Measurements from ENCODE around the gene PGM1.

PGM1 gene

DNA sequence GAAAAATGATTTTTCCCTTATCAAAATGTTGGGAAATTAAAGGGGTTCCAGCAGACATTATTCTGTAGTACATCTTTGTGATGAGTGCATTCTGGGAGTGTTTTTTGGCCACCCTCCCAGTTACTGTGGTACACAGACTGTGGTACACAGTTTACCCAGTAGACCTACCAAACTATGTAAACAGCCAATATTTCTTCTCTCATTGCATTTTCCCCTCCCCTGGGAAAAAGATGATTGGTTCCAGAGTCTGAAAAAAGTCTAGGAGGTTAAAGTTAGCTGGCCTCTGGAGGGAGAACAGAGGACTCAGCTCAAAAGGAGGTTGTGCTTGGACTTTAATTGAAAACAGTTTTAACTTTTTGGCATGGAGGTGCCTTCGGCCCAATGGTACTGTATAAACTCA lies 42.5 kb downstream of the PGM1 start:
- DNase-seq = no peak

DNA sequence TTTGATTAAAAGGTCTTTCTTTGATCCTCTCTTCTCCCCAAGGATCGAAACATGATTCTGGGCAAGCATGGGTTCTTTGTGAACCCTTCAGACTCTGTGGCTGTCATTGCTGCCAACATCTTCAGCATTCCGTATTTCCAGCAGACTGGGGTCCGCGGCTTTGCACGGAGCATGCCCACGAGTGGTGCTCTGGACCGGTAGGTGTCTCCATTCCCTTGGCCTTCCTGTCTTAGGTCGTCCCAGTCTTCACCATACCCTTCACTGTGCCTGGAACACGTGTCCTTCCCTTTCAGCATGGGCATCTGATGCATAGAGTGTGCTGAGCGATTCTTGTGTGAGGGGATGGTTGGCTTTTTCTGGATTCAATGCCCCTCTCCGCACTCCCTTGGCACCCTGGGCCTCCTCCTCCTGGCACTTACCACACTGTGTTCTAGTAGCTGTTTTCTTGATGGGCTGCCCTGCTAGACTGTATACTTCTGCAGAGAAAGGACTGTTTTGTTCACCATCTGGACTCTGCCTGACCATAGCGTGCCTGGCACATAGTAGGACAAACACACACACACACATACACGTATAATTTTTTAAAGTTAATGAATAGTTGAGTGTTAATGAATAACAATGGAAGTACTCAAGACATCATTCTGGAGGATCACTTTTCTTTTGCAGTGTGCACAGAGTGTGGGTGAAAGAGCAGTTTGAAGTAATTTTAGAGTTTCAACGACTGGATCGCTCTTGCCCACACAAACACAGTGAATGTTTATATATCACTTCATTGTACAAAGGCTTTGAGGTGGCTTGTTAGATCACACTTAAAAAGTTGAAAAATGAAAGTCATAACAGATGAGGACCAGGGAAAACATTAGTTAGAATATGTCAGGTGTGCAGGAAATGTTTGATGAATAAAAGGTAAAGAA lies 43.2 kb downstream of the PGM1 start:
- DNase-seq = no peak

DNA sequence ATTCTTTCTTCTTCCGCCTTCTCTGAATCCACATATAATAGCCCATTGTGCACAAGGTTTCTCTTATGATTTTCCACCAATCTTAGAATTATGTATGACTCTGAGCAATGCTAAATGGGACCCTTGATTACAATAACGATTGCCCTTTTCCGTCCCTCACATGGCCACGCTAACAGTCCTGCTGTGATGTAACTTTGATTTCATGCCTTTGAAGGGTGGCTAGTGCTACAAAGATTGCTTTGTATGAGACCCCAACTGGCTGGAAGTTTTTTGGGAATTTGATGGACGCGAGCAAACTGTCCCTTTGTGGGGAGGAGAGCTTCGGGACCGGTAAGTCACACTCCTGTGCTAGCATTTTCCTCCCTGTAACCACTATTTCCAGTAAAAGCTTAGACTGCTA lies 45.3 kb downstream of the PGM1 start:
- no peak for DNase-seq

DNA sequence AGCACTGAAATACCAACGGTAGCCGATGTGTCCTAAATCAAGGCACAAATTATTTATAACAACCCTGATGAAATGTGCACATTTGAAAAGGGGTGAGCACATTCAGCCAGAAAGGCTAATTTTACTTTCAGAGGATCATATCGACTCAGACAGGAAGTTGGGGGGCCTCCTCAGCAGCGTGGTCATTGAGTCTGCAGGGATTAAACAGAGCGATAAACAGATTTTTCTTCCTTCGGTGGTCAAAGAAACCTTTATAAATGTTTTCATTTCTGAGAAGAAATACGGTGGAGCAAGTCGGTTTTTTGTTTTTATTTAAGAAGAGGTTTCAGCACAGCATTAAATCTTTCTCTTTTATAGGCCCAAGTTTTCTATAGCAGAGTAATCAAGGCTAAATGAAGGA lies 45.7 kb downstream of the PGM1 start:
- DNase-seq = no peak

DNA sequence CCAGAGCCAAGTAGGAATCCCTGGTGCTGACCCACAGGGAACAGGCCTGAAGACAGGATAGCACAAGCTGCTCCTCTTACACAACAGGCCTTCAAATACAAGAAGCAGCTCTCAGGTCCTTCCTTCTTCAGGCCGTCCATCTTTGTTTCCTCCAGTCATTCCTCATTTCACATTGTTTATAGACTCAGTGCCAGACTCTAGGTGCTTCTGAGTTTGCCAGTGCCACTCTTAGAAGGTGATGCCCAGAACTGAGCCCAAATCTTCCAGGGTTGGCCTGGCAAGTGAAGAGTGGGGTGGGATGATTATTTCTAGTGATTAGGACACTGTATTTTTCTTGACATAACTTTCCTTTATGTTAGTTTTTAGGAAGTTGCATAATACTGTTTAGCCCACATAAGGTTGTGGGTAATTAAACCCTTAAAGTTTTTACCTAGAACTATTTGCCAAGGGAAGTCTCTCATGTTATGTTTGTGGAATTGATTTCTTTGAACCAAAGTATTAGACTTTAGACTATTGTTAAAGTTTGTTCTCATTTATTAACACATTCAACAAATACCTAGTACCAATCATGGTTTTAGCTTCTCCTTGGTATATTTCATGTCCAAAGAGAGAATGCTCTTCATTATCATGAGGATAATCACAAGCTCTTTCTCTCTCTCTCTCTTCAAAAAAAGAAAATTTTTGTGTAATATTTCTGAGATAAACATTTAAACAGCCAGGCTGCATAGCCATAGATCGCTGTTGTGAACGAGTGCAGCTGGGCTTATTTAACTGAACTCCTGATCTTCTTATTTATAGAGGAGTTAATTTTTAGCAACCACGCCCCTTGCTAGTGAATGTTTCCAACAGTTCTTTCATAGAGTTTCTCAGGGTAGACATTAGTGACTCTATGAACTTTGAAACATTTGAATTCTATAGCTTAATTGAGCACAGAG lies 47.7 kb downstream of the PGM1 start:
- no peak for DNase-seq

DNA sequence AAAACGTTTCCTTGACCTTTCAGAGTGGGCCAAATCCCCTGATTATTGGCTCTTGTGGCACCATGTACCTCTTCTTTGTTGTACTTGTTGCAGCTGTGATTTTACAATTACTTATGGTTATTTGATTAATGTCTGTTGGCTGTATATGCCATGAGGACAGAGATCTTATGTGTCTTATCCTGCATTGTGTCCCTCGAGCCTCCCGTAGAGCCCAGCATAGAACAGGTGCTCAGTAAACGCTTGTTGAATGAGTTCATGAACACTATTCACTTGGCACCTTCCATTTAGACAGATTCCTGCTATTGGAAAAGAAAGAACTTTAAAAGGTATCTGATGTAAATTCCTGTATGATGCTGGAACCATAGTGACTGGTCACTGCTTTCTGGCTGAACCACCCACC lies 48.4 kb downstream of the PGM1 start:
- DNase-seq = no peak

DNA sequence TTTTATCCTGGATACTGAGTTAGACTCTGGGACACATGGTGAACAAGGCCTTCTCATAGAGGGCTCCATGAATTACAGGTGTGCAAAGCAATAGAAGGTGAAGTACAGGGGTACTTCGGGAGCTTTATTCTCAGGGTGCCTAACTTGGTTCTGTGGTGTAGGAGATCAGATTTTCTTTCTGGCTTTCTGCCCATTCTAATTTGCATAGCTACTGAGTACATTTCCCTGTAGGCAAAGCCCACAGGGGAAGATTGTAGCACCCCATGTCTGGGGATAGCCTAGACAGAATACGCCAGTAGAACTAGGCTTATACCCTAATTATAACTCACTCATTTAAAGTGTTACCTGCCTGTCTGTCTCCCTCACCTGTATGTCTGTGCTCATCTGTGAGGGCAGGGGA lies 49.7 kb downstream of the PGM1 start:
- no peak for DNase-seq

DNA sequence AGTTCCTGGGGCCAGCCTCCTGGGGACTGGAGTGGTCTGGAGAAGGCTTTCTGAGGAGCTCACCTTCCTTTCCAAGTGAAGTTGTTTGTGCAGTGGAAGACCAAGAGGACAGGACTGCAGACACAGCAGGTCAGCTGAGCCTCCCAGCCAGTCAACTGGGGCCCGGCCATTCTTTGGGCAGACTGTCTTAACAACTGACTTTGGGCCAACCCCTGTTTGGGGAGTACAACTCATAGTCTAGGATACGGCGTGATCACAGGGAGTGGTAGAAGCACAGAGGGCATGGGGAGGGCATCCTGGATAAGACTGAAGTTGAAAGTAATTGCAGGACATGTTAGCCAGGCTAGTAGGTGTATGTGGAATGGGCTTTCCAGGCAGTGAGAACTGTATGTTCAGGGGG lies 50.3 kb downstream of the PGM1 start:
- DNase-seq = no peak

DNA sequence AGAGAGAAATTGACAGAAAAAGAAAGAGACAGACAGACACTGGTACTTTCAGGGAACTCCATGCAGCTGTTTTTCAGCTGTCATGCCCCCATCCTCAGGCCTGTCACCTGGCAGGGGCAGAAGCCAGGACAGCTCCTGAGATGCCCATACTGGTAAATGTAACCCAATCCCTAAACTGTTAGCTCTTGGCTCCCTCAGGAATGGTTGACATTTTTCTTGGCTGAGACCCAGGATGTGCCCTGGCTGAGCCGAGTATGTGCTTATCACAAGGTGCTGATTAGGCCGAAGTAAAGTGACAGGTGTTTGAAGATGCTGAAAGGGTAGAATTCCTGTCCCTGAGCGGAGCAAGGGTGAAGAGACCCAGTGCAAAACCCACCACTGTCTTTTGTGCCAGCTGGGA lies 50.7 kb downstream of the PGM1 start:
- DNase-seq = no peak

DNA sequence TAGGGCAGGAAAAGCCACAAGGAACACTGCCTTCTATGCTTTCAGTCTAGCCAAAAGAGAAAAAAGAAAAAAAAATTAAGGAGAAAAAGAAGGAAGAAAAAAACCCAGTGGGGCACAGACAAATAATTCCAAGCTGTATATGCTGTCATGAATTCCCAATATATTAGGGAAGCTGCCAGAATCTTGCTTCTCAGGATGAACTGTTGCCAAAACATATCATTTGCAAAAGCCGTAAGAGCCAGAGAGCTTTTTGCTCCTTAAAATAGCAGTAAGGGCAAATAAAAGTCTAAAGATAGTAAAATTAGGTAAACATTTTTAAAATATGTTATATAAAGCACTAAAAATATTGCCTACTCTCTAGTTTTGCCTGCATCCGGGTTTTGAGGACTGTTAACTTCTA lies 52.1 kb downstream of the PGM1 start:
- DNase-seq = no peak

DNA sequence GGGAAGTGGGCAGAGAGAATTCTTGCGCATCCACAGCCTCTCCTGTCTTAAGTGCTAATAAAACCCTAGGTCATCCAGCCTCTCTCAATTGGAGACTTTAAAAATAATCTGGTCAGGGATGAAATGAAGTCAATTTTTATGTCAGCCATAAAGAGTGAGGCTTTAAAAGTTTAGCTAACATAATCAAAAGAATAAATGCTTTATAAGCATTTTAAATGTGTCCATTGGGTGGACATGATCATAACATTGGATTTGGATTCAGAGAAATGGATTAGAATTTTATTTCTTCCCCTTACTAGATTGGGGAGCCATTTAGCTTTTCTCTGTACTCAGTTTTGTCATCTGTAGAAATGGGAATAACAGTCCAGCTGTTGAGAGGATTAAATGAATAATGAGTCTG lies 55.5 kb downstream of the PGM1 start:
- DNase-seq = no peak

DNA sequence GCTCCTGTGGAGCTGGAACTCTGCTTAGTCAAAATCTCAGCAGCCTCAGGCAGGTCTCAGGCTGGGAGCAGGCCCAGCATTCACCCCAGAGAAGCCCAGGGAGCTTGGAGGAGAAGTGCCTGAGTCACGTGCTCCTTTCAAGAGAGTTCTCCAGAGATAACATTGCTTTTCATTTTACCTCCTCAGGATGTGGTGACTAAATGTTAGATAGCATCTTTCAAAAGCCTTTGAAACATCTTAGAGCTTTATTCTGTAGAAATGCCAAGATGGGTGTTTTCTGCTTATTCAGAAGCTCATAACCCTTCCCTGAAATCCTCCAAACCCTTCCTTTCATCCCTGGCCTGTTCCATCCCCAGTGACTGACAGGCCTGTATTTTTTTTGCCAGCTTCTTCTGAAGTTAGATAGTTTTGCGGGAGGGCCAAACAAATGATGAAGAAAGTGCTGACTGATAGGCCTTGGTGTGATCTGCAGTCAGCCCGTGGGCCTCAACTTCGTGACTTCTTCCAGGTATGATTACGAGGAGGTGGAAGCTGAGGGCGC lies 58.0 kb downstream of the PGM1 start:
- no peak for DNase-seq

DNA sequence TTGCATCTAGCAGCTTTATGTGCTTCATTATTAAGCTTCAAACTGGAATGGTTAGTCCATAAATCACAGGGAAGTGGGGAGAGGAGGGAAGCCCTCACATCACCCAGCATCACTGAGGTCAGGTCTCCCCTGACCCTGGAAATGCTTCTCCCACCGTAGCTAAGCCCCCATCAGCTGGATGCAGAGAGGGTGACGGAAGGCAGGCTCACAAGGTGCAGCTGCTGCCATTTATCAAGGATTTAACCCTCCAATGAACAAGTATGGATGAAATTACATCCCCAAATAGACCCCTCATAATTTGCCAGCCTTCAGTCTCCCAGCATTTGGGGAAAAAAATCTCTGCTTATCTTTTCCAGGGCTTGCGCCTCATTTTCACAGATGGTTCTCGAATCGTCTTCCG lies 60.8 kb downstream of the PGM1 start:
- DNase-seq = no peak

DNA sequence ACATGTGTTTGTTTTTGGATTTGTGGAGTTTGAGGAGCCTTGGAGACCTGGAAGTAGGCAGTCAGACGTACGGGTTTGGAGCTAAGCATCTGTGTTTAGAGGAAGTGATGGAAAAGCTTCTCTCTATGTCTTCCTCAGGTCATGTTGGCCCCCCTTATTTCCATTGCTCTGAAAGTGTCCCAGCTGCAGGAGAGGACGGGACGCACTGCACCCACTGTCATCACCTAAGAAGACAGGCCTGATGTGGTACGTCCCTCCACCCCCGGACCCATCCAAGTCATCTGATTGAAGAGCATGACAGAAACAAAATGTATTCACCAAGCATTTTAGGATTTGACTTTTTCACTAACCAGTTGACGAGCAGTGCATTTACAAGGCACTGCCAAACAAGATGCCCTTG lies 66.2 kb downstream of the PGM1 start:
- no peak for DNase-seq

DNA sequence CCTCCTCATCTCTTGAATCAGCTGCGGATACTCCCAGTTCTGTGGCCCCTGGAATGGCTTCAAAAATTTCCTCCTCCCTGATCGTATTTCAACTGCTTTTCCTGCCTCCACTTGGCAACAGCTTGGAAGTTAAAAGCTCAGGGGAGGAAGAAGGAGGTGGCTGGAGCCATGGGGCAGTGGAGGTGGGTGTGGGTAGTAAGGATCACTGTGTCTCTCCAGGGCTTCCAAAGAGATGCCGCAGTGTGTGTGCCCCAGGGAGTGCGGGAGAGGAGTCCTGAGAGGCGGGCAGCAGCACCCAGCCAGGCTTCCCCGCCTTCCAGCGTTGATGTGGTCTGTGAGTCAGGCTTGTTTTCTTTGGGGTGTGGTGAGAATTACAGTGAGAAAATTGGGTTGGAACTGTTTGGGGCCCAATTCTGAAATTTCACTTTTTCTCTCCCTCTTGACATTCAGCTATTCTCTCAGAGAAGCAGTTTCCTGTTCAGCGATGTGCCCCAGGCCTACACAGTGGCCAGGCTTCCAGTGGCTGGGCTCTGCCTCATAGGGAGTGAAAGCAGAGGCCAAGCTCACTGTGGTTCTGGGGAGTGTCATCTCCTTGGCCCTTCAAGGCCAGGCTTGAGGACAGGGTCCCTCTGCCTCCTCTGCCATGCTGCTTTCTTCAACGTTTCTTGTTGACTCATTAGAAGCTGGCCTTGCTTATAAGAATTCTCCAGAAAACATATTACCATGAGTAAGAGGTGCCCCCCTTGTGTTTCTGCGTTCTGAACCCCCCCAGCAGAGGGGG lies 69.0 kb downstream of the PGM1 start:
- DNase-seq = peak in 1 of 2 experiments; percentile 22

DNA sequence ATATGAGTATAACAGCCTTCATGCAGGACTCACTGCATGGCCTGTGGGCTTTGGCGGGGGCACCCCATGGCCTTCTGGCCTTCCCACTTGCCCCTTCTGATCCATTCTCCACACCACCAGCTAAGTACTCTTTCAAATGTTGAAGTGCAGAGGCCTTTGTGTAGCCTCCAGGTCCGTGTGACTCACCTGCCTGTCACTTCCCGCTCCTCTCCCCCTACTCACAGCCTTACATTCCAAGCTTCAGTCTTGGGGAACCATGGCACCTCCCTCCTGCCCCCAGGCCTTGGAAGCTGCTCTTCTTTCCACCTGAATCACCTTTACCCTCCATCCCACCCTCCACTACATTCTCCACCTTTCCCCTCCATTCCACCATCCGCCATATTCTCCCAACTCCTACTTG lies 69.6 kb downstream of the PGM1 start:
- DNase-seq = peak in 1 of 2 experiments; percentile 18

DNA sequence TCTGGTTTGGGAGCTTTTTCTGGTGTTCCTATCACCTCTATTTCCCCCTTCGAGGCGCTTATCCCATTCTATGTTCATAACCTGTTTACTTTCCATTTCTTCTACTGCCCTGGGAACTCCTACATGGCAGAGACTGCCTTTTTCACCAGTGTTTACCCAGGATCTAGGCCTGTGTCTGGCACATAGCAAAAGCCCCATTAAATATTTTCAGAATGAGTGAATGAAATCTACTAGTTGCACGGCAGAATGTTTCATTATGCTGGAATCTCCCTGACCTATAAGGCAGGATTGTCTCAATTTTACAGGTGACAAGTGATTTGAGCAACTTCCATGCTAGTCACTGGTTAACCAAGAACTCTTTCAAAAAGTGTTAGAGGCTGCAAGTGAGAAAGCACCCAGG lies 70.1 kb downstream of the PGM1 start:
- no peak for DNase-seq

DNA sequence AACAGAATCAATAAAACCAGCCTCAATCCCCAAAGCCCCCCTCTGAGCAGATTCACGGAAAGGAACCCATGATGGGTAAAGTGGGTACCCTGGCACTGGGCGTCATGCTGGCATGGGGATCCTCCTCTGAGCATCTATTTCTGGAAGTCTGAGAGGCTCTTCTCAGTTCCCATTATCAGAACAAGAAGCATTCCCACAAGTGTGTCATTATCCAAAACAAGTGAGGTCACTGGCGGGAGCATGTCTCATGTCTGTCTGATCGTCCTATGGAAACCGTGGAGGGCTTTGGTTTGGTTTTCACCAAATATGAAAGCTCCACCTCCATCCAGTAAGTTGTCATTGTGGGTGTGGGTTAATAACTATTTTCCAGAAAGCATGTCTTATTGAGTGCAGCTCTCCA lies 70.7 kb downstream of the PGM1 start:
- no peak for DNase-seq

DNA sequence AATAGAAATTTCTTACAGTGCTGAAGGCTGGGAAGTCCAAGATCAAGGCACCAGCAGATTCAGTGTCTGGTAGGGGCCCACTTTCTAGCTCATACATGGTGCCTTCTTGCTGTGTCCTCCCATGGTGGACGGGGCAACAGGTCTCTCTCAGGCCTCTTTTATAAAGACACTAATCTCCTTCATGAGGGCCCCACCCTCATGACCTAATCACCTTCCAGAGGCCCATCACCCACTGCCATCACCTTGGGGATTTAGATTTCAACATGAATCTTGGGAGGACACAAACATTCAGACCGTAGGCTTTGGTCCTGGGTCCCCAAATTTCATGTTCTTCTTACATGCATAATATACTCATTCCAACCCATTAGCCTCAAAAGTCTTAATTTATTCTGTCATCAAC lies 71.5 kb downstream of the PGM1 start:
- DNase-seq = no peak

DNA sequence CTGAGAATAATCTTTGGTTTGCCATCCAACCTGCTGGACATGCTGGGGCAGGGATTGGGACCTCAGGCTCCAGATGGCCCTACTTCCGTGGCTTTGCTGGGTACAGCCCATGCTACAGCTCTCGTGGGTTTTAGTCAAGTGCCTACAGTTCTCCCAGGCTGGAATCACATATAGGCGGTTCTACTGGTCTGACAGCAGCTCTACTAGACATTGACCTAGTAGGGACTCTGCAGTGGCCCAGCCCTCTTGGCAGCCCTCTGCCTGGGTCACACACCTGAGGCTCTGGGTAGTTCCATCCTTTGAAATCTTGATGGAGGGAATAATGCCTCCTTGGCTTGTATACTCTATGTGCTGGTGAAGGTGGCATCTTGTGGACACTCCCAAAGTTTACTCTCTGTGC lies 72.2 kb downstream of the PGM1 start:
- DNase-seq = no peak

DNA sequence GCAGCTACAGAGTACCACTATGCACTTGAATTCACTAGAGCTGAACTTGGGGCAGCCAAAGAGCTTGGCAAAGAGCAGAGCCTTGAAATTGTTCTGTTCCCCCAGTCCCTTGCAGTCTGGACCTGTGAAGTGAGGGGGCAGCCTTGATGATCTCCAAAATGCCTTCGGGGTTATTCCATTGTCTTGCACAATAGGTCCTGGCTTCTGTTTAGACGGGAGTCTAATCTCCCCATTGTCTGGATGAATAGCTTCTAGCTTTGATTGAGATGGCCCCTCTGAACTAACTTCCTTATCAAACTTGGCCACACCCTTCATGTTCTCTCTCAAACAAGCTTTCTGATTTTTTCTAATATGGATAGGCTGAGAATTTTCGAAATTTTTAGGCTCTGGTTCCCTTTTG lies 72.6 kb downstream of the PGM1 start:
- no peak for DNase-seq

DNA sequence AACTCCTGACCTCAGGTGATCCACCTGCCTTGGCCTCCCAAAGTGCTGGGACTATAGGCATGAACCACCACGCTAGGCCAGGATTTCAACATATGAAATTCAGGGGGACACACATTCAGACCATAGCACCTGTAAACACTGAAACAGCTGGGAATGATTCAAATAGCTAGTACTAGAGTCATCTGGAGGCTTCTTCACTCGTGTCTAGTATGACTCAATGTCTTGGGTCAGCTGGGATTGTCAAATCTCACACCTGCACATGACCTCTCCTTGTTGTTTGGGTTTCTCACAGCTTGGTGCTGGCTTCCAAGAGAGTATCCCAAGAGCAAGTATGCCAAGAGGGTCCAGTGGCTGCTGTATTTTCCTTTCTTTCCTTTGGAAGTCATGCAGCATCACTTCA lies 75.1 kb downstream of the PGM1 start:
- DNase-seq = no peak
